GM18505 (cell line): ENCODE data around the gene SDK1.

ENCODE experiments used
- ATAC-seq: cut with Tn5 transposase; IDR thresholded peaks from one replicate; pipeline ENCODE4 v1.9.1; 2021; ENCODE audit not compliant: unreplicated experiment
- POLR2A ChIP-seq: IDR thresholded peaks from 4 replicates; pipeline ENCODE4 v1.6.1; 2011; ENCODE audit warnings: borderline replicate concordance; ENCODE audit not compliant: insufficient read depth, insufficient read length; ENCODE audit errors: extremely low read depth

The SDK1 gene

GRCh38 chr7:3501671-3502070 lies 200.6 kb downstream of the SDK1 start:
- TF ChIP-seq POLR2A = no peak
- no peak for ATAC-seq

GRCh38 chr7:3504384-3504783 lies 203.3 kb downstream of the SDK1 start:
- no peak for TF ChIP-seq POLR2A
- no peak for ATAC-seq

GRCh38 chr7:3510101-3511020 lies 209.3 kb downstream of the SDK1 start:
- TF ChIP-seq POLR2A = no peak
- peak; percentile 81 for ATAC-seq

GRCh38 chr7:3517344-3517743 lies 216.3 kb downstream of the SDK1 start:
- no peak for TF ChIP-seq POLR2A
- ATAC-seq = no peak

- ATAC-seq = no peak
- TF ChIP-seq POLR2A = no peak
Measured at GRCh38 chr7:3518546-3518945, 217.5 kb downstream of the SDK1 start.

- ATAC-seq = no peak
- no peak for TF ChIP-seq POLR2A
Measured at GRCh38 chr7:3520206-3520605, 219.2 kb downstream of the SDK1 start.

GRCh38 chr7:3527496-3528124 lies 226.6 kb downstream of the SDK1 start:
- no peak for ATAC-seq
- no peak for TF ChIP-seq POLR2A

GRCh38 chr7:3533040-3533439 lies 232.0 kb downstream of the SDK1 start:
- TF ChIP-seq POLR2A = no peak
- ATAC-seq = no peak

- TF ChIP-seq POLR2A = no peak
Measured at GRCh38 chr7:3537210-3537875, 236.3 kb downstream of the SDK1 start.

GRCh38 chr7:3538041-3538440 lies 237.0 kb downstream of the SDK1 start:
- no peak for TF ChIP-seq POLR2A
- ATAC-seq = no peak

More at GRCh38 chr7:3537210-3537875, 236.3 kb downstream of the SDK1 start:
- no peak for ATAC-seq

GRCh38 chr7:3540456-3541220 lies 239.6 kb downstream of the SDK1 start:
- TF ChIP-seq POLR2A = no peak
- ATAC-seq = no peak

GRCh38 chr7:3544202-3544601 lies 243.2 kb downstream of the SDK1 start:
- no peak for TF ChIP-seq POLR2A
- ATAC-seq = no peak

- TF ChIP-seq POLR2A = no peak
- no peak for ATAC-seq
Measured at GRCh38 chr7:3548815-3549214, 247.8 kb downstream of the SDK1 start.
